ENCODE measurements around the gene COMMD9. TPM values are rescaled to one million over a fixed set of nuclear protein-coding genes. Genes with fewer than 3 reads are reported as not detected.
"Not testable (repeated sequence)": the region's sequence is repeated elsewhere in the genome, so short reads cannot be mapped to it uniquely, and the experiment has no call there.

Gene COMMD9
- total RNA-seq = 32.5 and 50.5 TPM in 2 replicates

- peak; percentile 95 for DNase-seq
These were observed at the start of gene COMMD9 for GRCh38 chr11:36289226-36289852. TSS of gene COMMD9 (minus strand) at chr11:36289424. CDS start at chr11:36289412, 12 bp downstream.

GRCh38 chr11:36333897-36334296 is 44.7 kb upstream of the COMMD9 start:
- DNase-seq = peak; percentile 30

DNA sequence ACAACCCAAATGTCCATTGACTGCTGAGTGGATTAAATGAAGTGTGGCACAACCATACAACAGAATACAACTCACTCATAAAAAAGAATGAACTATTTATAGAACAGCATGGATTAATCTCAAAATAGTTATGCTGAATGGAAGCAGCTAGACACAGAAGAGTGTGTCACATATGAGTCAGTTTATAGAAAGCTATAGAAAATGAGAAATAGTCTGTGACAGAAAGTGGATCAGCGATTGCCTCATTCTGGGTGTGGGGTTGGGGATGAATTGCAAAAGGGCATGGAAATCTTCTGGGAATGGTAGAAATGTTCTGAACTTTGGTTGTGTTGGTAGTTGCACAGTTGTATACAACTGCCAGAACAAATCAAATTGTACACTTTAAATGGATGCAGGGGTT is 44.2 kb upstream of the COMMD9 start:
- no peak for DNase-seq

GRCh38 chr11:36330411-36330810 is 41.2 kb upstream of the COMMD9 start:
- no peak for DNase-seq

- DNase-seq = peak; percentile 9
These were observed 39.9 kb upstream of the COMMD9 start for GRCh38 chr11:36328966-36329673.

DNA sequence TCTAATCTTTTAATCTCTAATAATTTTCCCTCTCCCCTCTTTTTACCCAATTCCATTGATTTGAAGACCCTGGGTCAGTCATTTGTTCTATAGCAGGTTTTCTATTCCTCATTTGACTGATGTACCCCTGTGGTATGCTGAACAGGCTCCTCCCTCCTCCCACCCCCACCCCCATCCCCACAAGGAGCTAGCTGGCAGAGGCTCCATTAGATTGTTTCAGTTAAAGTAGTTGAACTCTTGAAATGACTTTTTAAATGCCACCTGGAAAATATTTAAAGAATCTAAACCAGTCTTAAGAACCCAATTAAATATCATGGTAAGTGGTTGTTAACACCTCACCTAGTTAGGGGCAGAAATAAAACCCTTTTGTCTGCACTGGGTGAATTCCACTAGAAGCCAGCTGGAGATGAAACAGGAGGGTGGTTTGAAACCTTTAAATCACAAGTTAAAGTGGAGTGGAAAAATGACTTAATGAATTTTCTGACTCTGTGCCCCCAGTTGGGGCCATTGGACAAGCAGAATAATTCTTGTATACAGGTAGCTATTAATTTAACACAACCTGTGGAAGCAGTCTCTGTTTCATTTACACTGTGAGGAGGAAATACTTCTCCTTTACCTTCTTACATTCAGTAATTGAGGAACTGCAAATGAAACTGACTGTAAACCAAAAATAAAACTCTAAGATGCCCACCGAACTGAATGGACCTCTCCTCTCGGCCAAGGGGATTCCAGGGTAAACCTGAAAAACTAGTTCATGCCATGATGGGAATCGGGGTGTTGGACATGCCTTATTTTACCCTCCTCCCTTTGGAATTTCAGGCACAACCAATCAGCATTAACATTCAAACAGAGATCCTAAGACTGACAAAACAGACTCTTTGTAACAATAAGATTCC is 37.5 kb upstream of the COMMD9 start:
- no peak for DNase-seq

DNA sequence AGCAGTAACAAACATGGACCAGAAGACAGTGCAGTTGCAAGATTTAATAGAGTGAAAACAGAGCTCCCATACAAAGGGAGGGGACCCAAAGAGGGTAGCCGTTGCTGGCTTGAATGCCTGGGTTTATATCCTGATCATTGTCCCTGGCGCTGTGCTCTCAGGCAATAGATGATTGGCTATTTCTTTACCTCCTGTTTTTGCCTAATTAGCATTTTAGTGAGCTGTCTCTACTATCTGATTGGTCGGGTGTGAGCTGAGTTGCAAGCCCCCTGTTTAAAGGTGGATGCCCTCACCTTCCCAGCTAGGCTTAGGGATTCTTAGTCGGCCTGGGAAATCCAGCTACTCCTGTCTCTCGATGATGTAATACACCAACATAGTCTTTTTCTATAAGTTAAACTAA is 36.2 kb upstream of the COMMD9 start:
- DNase-seq = not testable (repeated sequence)

GRCh38 chr11:36324956-36325355 is 35.7 kb upstream of the COMMD9 start:
- not testable (repeated sequence) for DNase-seq

DNA sequence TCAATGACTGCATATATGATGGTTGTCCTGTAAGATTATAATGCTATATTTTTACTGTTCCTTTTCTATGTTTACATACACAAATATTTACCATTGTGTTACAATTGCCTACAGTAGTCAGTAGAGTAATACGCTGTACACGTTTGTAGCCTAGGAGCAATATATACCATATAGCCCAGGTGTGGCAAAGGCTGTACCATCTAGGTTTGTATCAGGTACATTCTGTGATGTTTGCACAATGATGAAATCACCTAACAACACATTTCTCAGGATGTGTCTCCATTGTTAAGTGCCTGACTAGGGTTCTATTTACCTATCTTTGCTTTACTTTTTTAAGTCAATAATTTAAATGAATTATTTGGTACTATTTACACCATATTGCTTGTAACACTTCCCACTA is 28.8 kb upstream of the COMMD9 start:
- DNase-seq = no peak

- DNase-seq = no peak
These were observed 26.8 kb upstream of the COMMD9 start for GRCh38 chr11:36316049-36316448.

DNA sequence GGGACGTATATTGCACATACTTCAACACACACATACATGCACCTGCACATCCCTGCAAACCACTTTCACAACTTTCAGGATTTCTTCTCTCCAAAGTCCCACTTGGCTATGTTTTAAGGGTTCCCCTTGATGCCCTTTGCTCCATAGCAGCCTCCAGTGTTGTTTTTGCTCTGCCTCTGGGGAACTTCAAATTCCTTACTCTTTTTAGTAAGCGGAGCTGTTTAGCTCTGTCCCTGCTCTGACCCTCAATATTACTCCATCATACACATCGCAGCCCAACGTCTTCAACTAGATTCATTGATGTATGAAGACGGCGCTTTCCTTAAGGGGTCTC is 25.2 kb upstream of the COMMD9 start:
- DNase-seq = no peak

GRCh38 chr11:36313750-36314433 is 24.7 kb upstream of the COMMD9 start:
- DNase-seq = no peak

DNA sequence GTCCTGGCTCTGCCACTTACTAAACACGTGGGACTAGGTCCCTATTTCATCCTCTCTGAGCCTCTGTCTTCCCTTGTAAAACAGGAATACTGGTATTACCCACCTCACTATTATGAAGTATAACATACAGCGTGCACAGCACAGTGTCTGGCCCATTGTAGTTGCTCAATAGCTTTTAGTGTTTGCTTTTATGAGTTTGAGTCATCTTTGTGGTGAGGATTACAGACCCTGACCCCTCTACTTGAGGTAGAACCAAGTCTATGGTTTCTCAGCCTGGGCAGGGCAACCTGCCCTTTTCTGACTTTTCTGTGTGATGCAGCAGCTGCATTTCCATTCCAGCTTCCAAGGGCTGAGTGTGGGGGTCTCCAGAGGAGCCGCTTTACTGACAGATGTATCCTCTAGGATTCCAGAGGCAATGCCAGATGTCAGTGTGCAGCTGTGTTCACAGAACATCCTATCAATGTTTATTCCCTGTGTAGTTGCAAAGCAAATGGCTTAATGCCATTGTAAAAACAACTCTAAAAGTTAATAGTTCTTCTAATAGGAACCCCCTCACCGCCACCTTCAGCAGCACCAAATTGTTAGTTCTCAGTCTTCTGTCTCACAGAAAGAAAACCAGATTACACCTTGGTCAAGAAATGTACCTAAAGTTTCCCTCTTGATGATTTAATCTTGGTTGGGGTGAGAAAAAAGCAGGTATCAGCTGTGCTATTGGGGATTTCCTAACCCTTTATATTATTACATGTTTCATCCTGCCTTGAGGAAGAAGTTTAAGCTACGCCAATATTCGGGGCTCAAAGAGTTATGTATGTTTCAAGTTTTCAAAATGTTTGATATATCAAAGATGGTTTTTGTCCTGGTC is 23.6 kb upstream of the COMMD9 start:
- no peak for DNase-seq

GRCh38 chr11:36311926-36312595 is 22.8 kb upstream of the COMMD9 start:
- DNase-seq = no peak

GRCh38 chr11:36309779-36310178 is 20.6 kb upstream of the COMMD9 start:
- DNase-seq = no peak

GRCh38 chr11:36308577-36308976 is 19.4 kb upstream of the COMMD9 start:
- no peak for DNase-seq

DNA sequence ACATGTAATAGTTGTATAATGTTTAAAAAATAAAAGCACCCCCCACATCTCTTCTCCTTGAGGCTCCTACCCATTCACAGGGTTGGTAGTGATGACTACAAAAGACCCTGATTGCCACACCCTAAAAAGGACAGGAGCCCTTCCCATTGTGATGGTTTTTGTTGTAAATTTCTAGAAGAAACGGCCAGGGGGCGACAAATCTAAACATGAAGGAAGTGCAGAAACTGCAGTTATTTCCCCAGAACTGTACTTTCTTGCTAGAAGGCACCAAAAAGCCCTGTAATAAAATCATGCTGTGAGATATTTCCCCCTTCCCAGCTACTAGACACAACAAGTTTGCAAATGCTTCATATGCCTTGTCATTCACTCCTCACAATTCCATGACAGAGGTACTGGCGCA is 17.7 kb upstream of the COMMD9 start:
- peak; percentile 60 for DNase-seq

DNA sequence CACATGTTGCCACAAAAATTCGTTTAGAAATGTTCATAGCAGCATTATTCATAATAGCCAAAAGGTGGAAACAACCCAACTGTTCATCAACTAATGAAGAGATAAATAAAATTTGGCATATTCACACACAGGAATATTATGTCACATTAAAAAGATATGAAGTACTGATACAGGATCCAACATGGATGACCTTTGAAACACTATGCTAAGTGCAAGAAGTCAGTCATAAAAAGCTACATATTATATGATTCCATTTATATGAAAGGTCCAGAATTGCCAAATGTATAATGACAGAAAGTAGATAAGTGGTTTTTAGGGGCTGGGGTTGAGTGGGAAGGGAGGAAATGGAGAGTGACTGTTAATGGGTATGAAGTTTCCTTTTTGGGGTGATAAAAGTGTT is 15.8 kb upstream of the COMMD9 start:
- DNase-seq = no peak

DNA sequence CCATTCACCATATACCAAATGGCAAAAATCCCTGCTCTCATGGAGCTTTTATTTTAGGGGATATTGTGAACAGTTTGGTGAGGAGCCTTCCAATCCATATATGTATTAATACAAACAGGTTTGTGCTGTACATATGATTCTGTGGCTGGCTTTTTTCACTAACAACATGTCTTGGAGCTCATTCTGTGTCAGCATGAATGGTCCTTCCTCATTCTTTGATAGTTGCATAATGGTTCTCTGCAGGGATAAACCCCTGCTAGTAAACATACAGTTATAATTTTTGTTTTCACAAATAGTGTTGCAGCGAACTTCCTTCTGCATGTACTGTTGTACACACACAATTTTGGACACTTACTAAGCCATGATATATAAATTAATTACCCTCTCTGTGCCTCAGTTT is 15.1 kb upstream of the COMMD9 start:
- DNase-seq = no peak

- DNase-seq = peak; percentile 31
These were observed 11.4 kb upstream of the COMMD9 start for GRCh38 chr11:36300650-36301049.

DNA sequence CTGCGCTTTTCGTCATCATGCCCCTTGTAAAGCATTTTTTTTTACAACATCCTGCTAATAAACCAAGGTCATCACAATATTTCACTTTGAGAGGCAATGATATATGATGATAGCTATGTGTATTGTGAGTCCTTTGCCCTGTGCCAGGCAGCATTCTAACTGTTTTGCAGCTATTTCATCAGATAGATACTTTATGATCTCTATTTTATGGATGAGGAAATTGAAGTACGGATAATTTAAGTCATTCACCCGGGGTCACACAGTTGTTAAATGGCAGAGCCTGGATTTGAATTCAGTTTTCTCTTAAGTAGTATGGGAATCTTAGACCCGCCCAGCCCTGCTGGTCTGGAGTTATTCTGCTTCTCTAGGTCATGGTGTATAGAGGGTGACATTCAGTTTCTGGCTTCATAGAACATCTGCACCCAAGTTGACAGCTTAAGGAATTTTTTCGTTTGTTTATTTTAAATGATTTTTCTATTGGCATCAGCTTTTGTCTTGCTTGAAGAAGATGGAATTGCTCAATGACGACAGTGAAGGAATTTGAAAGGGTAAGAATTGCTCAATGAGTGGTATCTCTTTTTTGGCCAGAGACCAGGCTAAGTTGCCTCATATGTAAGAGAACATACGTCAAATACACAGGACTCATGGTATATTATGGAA is 7.8 kb upstream of the COMMD9 start:
- no peak for DNase-seq
